ENCODE data around the gene FAF2. TPM values are rescaled to one million over a fixed set of nuclear protein-coding genes. Genes with fewer than 3 reads are reported as not detected.

The FAF2 gene
- polyA plus RNA-seq, 2 of the 4 experiments (the other 2 are of a cell fraction): 42.4 to 90.3 TPM

GRCh38 chr5:176446884-176447590, 1.1 kb upstream of the FAF2 start:
- Histone ChIP-seq H3K9me3 (no peaks in the 10 kb centered on the region), H3K27ac (peak overlapping the region; percentile 94 to 96), H3K4me3 (peak overlapping the region; percentile 83), H3K4me1 (peaks cover 18% of the 10 kb centered on the region), H3K4me2 (peak overlapping the region; percentile 98)
- TF ChIP-seq EHMT2 (IDR thresholded peaks at IDR 0.05; ENCODE audit: low read depth) (0 out of 2 replicates have a peak, but pooled peaks have one; percentile 32), CTCF (IDR thresholded peaks at IDR 0.05) (no peak), FOXS1 (CRISPR knock-in tag; IDR thresholded peaks at IDR 0.05) (no peak)
- no peak for DNase-seq (ENCODE audit: low read depth in 1 of 2, low spot score in 1 of 2)
- CTCF ChIA-PET: interaction anchor here (0.7 to 3.0 kb wide), 43 partner anchors 9 to 717 kb away, joined by 3 to 34 read pairs (median 7); partner anchors contain the start of genes CDHR2, CLTB and RNF44
- ATAC-seq: peak; percentile 18 to 37; a peak in 5 of 6 replicates
- FAIRE-seq: no peak
- POLR2A ChIA-PET: interaction anchor here (0.6 to 2.3 kb wide), 16 partner anchors 8 to 200 kb away, joined by 3 to 16 read pairs (median 4); partner anchors contain the start of genes CDHR2, CLTB, RNF44 and TSPAN17
- 37% methylated on average over 27 of the region's 27 CpGs for WGBS (ENCODE audit: missing lambda C conversion rate)

GRCh38 chr5:176447591-176447977, 601 bp upstream of the FAF2 start:
- ChIA-PET POLR2A (interaction anchor here (0.6 to 2.3 kb wide), 18 partner anchors 9 to 199 kb away, joined by 3 to 16 read pairs (median 4); partner anchors contain the start of genes CDHR2, CLTB, RNF44 and TSPAN17), CTCF (interaction anchor here (0.7 to 3.0 kb wide), 48 partner anchors 9 to 717 kb away, joined by 3 to 34 read pairs (median 7); partner anchors contain the start of genes CDHR2, CLTB and RNF44)
- Histone ChIP-seq H3K4me1 (peaks cover 23% of the 10 kb centered on the region), H3K4me3 (peak overlapping the region; percentile 83), H3K9me3 (no peaks in the 10 kb centered on the region), H3K27ac (peak overlapping the region; percentile 94 to 96), H3K4me2 (peak overlapping the region; percentile 98)
- no peak for FAIRE-seq
- DNase-seq (ENCODE audit: low read depth in 1 of 2, low spot score in 1 of 2): no peak
- ATAC-seq: peak; percentile 68 to 73
- WGBS (ENCODE audit: missing lambda C conversion rate): 0% methylated on average over 8 of the region's 34 CpGs
- TF ChIP-seq PHF8 (IDR thresholded peaks at IDR 0.05; ENCODE audit: borderline replicate concordance, low read depth): 0 out of 2 replicates have a peak, but pooled peaks have one; percentile 30
- TF ChIP-seq POLR2A (IDR thresholded peaks at IDR 0.05; ENCODE audit: low read length): peak; percentile 55
- peak; percentile 41; the same call in 1 of the 2 replicates for TF ChIP-seq E2F6 (IDR thresholded peaks at IDR 0.05; ENCODE audit: borderline replicate concordance, low read depth)
- TF ChIP-seq ZNF302 (CRISPR knock-in tag; IDR thresholded peaks at IDR 0.05): no peak
- TF ChIP-seq RARB (CRISPR knock-in tag; IDR thresholded peaks at IDR 0.05): no peak
- TF ChIP-seq TP53 (CRISPR knock-in tag; IDR thresholded peaks at IDR 0.05): no peak
- TF ChIP-seq SREBF2 (IDR thresholded peaks at IDR 0.05): no peak
- no peak for TF ChIP-seq HOXA7 (CRISPR knock-in tag; IDR thresholded peaks at IDR 0.05)
- TF ChIP-seq EHMT2 (IDR thresholded peaks at IDR 0.05; ENCODE audit: low read depth): no peak
- no peak for TF ChIP-seq RCOR1 (IDR thresholded peaks at IDR 0.05; ENCODE audit: low read depth, low read length)
- no peak; the same call in 1 of the 3 replicates for TF ChIP-seq BCL3 (IDR thresholded peaks at IDR 0.05)
- TF ChIP-seq ELK1 (IDR thresholded peaks at IDR 0.05; ENCODE audit: low read depth, low read length): no peak

GRCh38 chr5:176450077-176450476, 1.9 kb downstream of the FAF2 start:
- ChIA-PET CTCF (interaction anchor here (0.6 to 2.9 kb wide), 5 partner anchors 12 to 82 kb away, joined by 3 to 31 read pairs (median 3); partner anchors contain the start of gene CLTB), POLR2A (interaction anchor here (0.7 to 1.0 kb wide), 2 partner anchors 17 to 87 kb away, joined by 3 read pairs; partner anchors contain the start of gene RNF44)
- Histone ChIP-seq H3K4me3 (0 out of 3 replicates have a peak overlapping the region, but pooled peaks have one; percentile 83), H3K4me1 (peaks cover 24% of the 10 kb centered on the region), H3K9me3 (no peaks in the 10 kb centered on the region), H3K4me2 (peak overlapping the region; percentile 81), H3K27ac (no peak overlapping the region)
- DNase-seq (ENCODE audit: low read depth in 1 of 2, low spot score in 1 of 2): no peak
- peak; percentile 85 for TF ChIP-seq MAFK (IDR thresholded peaks at IDR 0.05; ENCODE audit: partially characterized antibody)
- no peak for TF ChIP-seq CHD4 (IDR thresholded peaks at IDR 0.05; ENCODE audit: borderline replicate concordance)
- 85% methylated on average over 1 of the region's 1 CpG for WGBS (ENCODE audit: missing lambda C conversion rate)
- no peak for FAIRE-seq
- no peak for ATAC-seq
